Mucosa of descending colon (tissue), 3 donors: Measurements from ENCODE around the gene PTK6. TPM values are rescaled to one million over a fixed set of nuclear protein-coding genes. Genes with fewer than 3 reads are reported as not detected.
A peak's percentile ranks its signal among the peaks of the same experiment; 100 is the strongest.
"Not testable (repeated sequence)": the region's sequence is repeated elsewhere in the genome, so short reads cannot be mapped to it uniquely, and the experiment has no call there.

ENCODE experiments used
- ATAC-seq: fragments of 200-7000 bp; cut with Tn5 transposase; one replicate; pipeline ENCODE4 v1.9.1; 2020; ENCODE audit warnings: mild to moderate bottlenecking, moderate library complexity
- DNase-seq, 3 donors: peaks; one replicate each; pipeline ENCODE4 v3.0.0-alpha.2; 2020
- H3K36me3 ChIP-seq: fragments of 200-600 bp; one replicate; pipeline ENCODE4 v1.8.0; 2021; ENCODE audit warnings: low read depth, mild to moderate bottlenecking
- H3K4me1 ChIP-seq: fragments of 200-600 bp; one replicate; pipeline ENCODE4 v1.8.0; 2021; ENCODE audit warnings: low read depth, mild to moderate bottlenecking
- H3K4me3 ChIP-seq: fragments of 200-600 bp; one replicate; pipeline ENCODE4 v1.8.0; 2021; ENCODE audit warnings: mild to moderate bottlenecking
- H3K9me3 ChIP-seq: fragments of 200-600 bp; one replicate; pipeline ENCODE4 v1.8.0; 2021; ENCODE audit warnings: mild to moderate bottlenecking
- intact Hi-C, 2 donors: fragments of 100-400 bp; cut with DNase I in 1 of 2; cut with micrococcal nuclease in 1 of 2; formaldehyde crosslinking; loops; one replicate each; pipeline versions ENCODE4 v1.11.0 to v1.11.1; 2022; cut with DNase I, micrococcal nuclease
- total RNA-seq, 3 donors: library from RNA; stranded (reverse); fragmentation: NEBNext Ultra II Directional in 2 of 3; extraction: Animal tissue kit (Norgen Biotek cat#: 25700) in 2 of 3; gene quantifications; one replicate each; pipeline versions ENCODE4 v1.2.1 to v1.2.4, GENCODE V29; 2021 to 2023
- TF ChIP-seq, protein P1 (sequence below): fragments of 200-600 bp; IDR thresholded peaks from one replicate; pipeline ENCODE4 v1.8.0; 2022; ENCODE audit warnings: antibody characterized with exemption, mild to moderate bottlenecking
- donor health status: DM: no; HTN: no; CAD: no; lungs with moderate emphysema.
- donor health status: DM: no; HTN: no; CAD: no.
- donor health status: DM: no; HTN: yes; CAD: no.

Gene PTK6
- total RNA-seq, 3 donors from 2014 or later = 39.5 to 91.7 (median 87.1) TPM

DNA sequence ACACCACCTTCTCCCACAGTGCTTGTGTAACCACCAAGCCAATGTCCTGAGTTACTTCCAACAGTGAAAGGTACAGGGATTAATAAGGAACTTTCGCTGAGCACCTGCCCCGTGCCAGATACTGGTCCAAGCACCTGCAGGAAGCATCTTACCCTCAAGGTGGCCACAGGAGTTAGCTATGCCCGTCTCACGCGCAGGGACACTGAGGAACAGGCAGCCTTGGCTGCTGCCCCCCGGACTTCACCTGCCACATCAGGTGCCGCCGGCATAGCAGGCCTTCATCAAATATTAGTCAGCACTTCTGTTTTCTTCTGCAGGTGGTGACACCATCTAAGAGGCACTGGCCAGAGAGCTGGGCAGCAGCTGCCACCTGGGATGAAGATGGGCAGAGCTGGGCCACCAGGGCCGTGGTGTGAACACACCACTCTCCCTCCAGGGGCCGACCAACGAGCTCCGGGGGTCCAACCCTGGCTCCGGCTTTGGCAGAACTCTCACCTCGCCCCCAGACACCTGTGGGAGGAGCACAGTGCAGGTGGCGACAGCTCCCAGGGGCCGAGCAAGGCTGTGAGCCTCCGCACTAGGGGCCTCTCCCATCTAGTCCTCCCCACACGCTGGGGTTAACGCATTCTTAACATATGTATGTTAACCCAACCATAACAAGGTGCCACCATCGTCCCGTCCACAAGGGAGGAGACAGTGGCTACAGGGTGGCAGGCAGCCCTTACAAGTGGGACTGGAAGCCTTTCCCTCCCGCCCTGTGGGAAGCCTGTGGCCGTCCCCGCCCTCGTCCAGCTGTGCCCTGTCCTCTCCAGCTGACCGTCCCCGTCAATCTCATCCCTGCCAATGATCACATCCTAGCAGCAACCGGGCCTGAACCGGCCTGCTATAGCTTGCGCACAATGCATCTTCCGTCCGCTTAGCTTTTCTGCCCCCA is 19.5 kb downstream of the PTK6 start:
- H3K4me1 ChIP-seq = peaks cover 16% of the 10 kb centered on the region
- TF ChIP-seq, protein P1, sequence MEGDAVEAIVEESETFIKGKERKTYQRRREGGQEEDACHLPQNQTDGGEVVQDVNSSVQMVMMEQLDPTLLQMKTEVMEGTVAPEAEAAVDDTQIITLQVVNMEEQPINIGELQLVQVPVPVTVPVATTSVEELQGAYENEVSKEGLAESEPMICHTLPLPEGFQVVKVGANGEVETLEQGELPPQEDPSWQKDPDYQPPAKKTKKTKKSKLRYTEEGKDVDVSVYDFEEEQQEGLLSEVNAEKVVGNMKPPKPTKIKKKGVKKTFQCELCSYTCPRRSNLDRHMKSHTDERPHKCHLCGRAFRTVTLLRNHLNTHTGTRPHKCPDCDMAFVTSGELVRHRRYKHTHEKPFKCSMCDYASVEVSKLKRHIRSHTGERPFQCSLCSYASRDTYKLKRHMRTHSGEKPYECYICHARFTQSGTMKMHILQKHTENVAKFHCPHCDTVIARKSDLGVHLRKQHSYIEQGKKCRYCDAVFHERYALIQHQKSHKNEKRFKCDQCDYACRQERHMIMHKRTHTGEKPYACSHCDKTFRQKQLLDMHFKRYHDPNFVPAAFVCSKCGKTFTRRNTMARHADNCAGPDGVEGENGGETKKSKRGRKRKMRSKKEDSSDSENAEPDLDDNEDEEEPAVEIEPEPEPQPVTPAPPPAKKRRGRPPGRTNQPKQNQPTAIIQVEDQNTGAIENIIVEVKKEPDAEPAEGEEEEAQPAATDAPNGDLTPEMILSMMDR = no peak
- no peak for ATAC-seq
- DNase-seq = peak in 1 of 3 donors; percentile 44
- H3K9me3 ChIP-seq = no peaks in the 10 kb centered on the region
- no peak overlapping the region for H3K4me3 ChIP-seq
- H3K36me3 ChIP-seq = no peaks in the 10 kb centered on the region
- intact Hi-C loops = no loop called here

DNA sequence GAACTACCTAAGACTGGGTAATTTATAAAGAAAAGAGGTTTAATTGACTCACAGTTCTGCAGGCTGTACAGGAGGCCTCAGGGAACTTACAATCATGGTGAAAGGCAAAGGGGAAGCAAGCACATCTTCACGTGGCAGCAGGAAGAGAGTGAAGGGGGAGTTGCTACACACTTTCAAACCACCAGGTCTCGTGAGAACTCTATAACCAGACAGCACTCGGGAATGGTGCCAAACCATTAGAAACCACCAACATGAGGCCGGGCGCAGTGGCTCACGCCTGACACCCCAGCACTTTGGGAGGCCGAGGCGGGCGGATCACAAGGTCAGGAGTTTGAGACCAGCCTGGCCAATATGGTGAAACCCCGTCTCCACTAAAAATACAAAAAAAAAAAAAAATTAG is 22.7 kb downstream of the PTK6 start:
- DNase-seq, H3K4me3 ChIP-seq, ATAC-seq, H3K36me3 ChIP-seq, H3K9me3 ChIP-seq, intact Hi-C loops, H3K4me1 ChIP-seq: not testable (repeated sequence)

DNA sequence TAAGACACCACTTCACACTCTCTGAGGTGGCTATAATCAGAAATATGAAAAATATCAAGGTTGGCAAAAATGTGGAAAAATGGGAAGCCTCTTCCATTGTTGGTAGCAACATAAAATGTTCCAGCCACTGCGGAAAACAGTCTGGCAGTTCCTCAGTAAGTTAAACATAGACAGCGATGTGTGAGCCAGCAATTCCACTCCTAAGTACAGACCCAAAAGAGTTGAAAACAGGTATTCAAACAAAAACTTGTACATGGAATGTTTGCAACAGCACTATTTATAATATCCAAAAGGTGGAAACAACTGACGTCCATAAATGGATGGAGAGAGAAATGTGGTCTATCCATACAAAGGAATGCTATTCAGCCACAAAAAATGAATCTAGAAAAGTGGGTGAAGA is 24.0 kb downstream of the PTK6 start:
- no peak for DNase-seq
- H3K4me1 ChIP-seq = no peaks in the 10 kb centered on the region
- no peaks in the 10 kb centered on the region for H3K9me3 ChIP-seq
- intact Hi-C loops = no loop called here
- no peak for ATAC-seq
- no peak overlapping the region for H3K4me3 ChIP-seq
- TF ChIP-seq, protein P1 = no peak
- H3K36me3 ChIP-seq = no peaks in the 10 kb centered on the region

DNA sequence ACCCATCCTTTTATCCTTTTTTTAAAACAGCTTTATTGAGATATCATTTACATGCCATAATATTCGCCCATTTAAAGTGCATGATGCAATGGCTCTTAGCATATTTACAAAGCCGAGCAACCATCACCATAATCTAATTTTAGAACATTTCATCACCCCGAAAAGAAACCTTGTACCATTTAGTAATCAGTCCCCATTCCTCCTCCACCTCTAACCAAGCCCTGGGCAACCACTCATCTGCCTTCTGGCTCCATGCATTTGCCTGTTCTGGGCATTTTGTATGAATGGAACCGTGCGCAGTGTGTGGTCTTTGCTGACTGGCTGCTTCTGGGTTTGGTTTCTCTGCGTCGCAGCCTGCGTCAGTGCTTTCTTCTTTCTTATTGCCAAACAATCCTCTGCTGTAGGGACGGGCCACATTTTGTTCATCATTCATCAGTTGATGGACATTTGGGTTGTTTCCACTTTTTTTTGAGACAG is 28.1 kb downstream of the PTK6 start:
- no peaks in the 10 kb centered on the region for H3K36me3 ChIP-seq
- DNase-seq (no peak), ATAC-seq (no peak)
- no peaks in the 10 kb centered on the region for H3K9me3 ChIP-seq
- intact Hi-C loops = no loop called here
- no peaks in the 10 kb centered on the region for H3K4me1 ChIP-seq
- TF ChIP-seq, protein P1 = no peak
- H3K4me3 ChIP-seq = no peak overlapping the region

DNA sequence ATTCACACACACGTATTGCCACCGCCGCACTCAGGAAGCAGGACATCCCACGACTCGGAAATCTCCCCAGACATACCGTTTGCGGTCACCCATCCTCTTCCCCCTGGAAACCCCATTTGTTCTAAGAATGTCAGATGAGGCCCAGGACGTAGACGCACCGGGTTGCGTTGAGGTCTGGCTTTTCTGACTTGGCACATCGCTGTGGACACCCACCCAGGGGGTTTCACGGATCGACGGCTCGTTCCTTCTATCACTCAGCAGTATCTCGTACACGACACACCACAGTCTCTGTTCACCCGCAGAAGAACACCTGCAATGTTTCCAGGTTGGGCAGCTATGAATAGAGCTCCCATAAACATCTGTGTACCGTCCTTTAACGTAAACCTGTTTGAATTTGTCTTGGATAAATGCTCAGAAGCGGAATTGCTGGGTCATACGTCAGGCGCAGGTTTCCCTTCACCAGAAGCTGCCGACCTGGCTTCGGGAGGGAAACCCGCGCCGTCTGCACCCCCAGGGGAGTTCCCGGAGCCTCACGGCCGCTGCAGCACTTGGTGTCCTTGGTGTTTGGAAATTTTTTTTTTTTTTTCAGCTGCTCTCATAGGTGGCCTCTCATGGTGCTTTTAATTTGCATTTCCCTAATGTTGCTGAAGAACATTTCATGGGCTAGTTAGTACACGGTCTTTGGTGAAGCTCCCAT is 29.0 kb downstream of the PTK6 start:
- ATAC-seq = no peak

More for the DNA sequence above, 29.0 kb downstream of the PTK6 start:
- Histone ChIP-seq H3K9me3 (no peaks in the 10 kb centered on the region), H3K4me1 (no peaks in the 10 kb centered on the region), H3K36me3 (no peaks in the 10 kb centered on the region), H3K4me3 (no peak overlapping the region)
- TF ChIP-seq, protein P1 = no peak
- DNase-seq = no peak
- intact Hi-C loops = no loop called here
